HG02798 (cell line): ENCODE data around the gene HACD3.

ENCODE experiments used
- ATAC-seq: cut with Tn5 transposase; IDR thresholded peaks from one replicate; pipeline ENCODE4 v1.9.1; 2021; ENCODE audit warnings: mild to moderate bottlenecking; ENCODE audit not compliant: unreplicated experiment, poor library complexity

The HACD3 gene, protein sequence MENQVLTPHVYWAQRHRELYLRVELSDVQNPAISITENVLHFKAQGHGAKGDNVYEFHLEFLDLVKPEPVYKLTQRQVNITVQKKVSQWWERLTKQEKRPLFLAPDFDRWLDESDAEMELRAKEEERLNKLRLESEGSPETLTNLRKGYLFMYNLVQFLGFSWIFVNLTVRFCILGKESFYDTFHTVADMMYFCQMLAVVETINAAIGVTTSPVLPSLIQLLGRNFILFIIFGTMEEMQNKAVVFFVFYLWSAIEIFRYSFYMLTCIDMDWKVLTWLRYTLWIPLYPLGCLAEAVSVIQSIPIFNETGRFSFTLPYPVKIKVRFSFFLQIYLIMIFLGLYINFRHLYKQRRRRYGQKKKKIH

DNA sequence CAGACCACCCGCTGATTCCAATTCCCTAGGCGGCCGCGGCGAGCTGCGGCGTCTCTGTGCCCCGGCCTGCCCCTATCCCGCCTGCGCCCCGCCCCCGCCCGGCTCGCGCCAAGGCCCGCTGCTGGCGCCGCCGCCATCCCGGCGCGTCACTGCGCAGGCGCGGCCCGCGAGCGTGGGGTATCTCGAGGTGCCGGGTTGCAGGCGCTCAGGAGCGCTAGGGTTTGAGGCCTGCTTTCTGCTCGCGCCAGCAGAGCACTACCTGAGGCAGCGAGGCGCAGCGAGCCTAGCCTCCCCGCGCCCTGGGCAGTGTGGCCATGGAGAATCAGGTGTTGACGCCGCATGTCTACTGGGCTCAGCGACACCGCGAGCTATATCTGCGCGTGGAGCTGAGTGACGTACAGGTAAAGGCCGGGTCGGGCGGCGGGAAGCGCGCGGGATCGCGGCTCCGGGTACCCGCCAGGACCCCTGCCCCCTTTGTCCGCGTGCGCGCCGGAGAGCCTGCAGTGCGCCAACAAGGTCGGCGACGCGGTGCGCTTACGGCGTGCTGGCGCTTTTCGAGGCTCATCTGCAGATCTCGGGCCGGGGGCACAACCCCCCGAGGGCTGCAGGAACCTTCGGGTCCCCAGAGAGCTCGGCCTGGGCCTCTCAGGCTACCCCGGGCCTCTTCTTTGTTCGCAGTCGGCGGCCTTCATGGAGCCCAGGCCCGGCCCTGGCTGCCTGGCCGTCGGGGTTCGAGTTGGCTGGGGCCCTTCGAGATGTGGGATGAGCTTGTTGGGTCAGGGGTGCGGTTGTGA lies at the start of gene HACD3:
HACD3 (plus strand) TSS at position 146 of the 794 bp plus-strand sequence; CDS start at position 315, 169 bp downstream.
- ATAC-seq = peak; percentile 93

DNA sequence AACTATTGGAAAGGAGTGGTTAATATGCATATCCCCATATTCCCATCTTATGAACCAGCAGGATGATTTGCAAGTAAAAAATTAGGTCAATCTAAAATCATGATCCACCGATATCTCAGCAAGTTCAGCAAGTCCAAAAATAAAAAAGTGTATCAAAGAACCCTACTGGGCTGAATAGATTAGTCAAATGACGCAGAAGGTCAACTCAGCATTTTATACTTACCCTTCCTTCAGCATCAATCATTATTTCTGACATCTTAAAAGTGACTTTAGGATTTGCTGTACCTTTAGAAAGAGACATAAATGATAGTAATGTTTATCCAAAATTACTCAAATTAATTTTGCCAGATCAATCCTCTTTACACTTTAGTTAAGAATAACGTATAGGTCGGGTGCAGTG lies 45.4 kb upstream of the HACD3 start:
- ATAC-seq = no peak

GRCh38 chr15:65494076-65494475 lies 36.2 kb upstream of the HACD3 start:
- ATAC-seq = no peak

DNA sequence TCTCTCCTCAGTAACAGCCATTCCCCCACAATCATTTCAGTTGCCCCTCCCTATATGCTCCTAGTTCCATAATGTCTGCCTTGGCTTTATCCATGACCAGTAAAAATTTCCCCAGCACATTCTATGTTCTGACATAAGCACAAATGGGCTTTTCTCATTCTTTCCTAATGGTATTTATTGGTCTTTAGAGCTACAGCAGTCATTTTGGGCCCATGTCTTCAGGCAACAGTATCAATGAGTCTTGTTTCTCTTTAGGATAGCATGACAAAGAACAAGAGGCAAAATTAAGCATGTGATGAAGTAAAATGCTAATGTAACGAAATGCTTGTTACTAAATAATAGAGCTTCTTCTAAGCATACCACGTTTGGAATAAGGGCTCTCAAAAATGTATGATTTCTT lies 20.9 kb upstream of the HACD3 start:
- no peak for ATAC-seq

- ATAC-seq = no peak
Observed at GRCh38 chr15:65512189-65512588, 18.1 kb upstream of the HACD3 start.

DNA sequence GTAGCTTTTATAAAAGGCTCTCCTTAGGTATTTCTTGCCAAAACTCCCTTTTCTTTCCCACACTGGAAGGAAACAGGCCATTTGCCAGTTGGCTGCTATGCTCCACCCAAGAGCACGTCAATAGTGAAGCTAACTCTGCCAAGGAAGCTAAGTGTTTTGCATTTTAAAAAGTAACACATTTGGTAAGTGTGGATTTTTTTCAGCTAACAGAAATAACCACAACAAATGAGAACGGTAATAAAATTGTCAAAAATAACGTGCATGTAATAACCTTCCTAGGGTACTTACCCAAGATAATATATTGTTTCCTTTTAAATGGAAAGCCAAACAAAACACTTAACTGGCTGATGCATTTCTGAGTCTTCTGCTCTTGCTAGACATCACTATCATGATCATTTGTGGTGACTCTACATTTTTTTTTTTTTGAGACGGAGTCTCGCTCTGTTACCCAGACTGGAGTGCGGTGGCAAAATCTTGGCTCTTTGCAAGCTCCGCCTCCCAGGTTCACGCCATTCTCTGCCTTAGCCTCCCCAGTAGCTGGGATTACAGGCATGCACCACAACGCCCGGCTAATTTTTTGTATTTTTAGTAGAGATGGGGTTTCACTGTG lies 17.4 kb upstream of the HACD3 start:
- no peak for ATAC-seq

GRCh38 chr15:65516997-65517865 lies 13.0 kb upstream of the HACD3 start, which contains the start of gene DPP8:
Gene DPP8, minus strand, starts transcription at chr15:65517689. Its CDS starts 5,136 bp downstream, at chr15:65512553.
- ATAC-seq = peak; percentile 94

DNA sequence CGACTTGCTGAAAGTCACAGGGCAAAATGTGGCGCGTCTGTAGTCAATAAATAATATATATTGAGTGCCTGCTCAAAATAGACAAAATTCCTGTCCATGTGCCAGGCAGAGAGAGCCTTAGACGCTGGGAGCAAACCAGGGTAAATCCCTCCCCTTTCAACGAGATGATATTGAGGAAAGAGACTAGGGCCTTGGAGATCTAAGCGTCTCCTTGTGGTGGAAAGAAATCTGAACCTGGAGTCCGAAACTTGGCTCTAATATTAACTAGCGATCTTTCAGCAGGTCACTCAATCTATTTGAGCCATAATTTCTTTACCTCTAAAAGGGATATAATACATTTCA lies 12.4 kb upstream of the HACD3 start:
- ATAC-seq = no peak

GRCh38 chr15:65518633-65519285 lies 11.5 kb upstream of the HACD3 start:
- no peak for ATAC-seq

- ATAC-seq = no peak
Observed at GRCh38 chr15:65521350-65521749, 8.9 kb upstream of the HACD3 start.

DNA sequence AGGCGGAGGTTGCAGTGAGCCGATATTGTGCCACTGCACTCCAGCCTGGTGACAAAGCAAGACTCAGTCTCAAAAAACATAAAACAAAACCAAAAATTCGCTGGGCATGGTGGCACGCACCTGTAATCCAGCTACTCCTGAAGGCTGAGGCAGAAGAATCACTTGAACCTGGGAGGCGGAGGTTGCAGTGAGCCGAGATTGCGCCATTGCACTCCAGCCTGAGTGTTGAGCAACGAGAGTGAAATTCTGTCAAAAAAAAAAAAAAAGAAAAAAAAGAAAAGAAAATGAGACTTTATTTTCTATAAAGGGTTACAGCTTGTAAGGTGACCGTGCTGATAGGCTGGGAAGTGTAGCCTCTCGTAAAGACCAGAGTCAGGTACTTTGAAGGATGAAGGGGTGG lies 6.0 kb upstream of the HACD3 start:
- ATAC-seq = no peak

DNA sequence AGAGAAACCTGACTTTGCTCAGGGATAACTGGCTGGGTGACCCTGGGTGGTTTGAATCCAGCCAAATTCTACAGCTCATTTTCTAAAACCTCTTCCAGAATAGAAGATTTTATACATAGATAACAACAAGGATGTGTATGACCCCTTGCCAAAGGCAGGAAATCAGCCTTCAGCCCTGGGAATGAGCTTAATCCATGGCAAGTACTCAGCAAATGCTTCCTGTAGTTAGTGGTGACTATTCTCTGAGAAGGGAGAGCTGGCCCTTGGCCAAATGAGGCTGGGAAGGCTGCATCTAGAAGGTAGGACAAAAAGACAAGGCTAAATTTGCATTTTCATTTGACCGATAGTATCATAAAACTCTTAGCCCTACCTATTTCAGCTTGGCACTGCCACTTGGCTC lies 4.6 kb upstream of the HACD3 start:
- ATAC-seq = no peak

DNA sequence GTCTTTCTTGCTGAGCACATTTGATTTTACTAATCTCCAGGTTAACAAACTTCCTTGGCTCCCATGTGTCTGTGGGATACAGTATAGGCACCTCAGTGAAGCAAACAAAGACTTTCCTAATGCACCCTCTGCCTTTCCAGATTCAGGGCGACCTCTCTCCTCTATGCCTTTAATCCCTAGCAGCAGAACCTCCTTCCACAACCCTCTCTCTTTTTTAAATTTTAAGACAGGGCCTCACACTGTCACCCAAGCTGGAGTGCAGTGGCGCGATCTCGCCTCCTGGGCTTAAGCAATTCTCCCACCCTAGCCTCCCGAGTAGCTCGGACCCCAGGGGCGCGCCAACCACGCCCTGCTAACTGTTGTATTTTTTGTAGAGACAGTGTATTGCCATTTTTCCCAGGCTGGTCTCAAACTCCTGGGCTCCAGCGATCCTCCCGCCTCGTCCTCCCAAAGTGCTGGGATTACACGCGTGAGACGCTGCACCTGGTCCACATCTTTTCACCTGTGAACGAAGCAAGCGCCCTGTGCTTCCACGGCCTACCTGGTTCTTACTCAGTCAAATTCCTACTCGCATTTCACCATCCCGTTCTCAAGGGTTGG lies 1.7 kb upstream of the HACD3 start:
- ATAC-seq = no peak

GRCh38 chr15:65529762-65530317 lies 423 bp upstream of the HACD3 start:
- no peak for ATAC-seq

DNA sequence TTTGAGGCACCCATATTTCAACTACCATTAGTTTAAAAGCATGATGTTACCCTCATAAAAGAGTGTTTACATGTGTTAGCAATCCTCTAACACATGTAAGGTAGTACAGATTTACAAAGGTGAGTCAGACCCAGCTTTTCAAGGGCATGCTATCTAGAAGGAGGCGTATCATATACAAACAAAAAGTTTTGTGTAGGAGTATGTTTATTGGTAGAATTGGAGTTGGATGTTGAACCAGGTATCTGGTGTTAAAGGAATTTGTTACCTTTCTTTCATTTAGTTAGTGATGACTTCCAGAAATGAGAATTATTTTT lies 2.4 kb downstream of the HACD3 start:
- no peak for ATAC-seq

DNA sequence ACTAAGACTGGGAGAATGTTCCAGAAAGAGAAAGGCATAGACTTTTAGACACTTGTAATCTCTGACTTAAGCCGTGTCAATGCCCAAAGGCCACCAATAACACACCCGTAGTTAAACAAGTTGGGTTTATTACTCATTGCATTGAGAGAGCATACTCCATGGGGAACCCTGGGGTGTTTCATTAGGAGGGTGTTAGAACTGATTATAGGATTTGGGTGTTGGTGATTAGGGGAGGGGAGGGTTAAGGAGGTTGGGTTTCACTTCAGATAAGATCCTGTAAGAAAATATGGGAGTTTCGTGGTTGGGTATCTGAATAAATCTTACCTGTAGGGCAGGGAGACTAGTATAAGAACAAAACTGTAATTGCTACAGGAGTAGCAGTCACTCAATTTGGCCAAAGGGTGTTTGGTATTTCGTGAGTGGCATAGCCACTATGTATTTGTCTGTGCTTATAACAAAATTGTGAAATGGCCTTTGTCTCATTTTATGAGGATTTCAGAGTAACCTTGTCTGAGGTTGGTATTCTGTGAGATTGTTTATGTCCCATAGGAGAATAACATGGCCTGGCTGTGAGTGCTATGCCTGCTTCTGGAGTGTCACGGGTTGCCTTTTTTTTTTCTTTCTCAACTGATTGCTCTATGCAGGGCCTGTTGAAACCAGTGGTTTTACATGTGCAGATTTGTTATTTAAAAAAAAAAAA lies 2.9 kb downstream of the HACD3 start:
- no peak for ATAC-seq

GRCh38 chr15:65535192-65535591 lies 4.9 kb downstream of the HACD3 start:
- no peak for ATAC-seq

DNA sequence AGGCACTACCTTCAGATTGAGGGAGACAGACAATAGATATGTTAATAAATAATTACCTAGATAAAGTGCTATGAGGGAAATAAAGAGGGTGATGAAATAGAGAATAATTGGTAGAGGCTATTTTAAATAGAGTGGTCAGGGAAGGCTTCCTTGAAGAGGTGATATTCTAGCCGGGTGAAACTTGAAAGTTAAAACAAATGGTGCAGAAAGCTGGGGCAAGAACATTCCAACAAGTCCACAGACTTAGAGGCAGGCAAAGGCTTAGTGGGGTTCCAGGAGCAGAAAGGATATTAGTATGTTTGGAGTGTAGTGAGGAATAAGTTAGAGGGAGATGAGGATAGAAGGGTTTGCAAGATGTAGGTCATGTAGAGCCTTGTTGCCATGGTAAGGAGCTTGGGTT lies 10.1 kb downstream of the HACD3 start:
- no peak for ATAC-seq
